GM19395 (cell line): Measurements from ENCODE around the gene TMC3.

ENCODE experiments used
- ATAC-seq: cut with Tn5 transposase; IDR thresholded peaks from one replicate; pipeline ENCODE4 v1.9.1; 2021; ENCODE audit warnings: mild to moderate bottlenecking, moderate library complexity; ENCODE audit not compliant: unreplicated experiment

The TMC3 gene

GRCh38 chr15:81282606-81282895 is 91.5 kb downstream of the TMC3 start:
- no peak for ATAC-seq

- no peak for ATAC-seq
Measured at GRCh38 chr15:81281766-81282605, 92.0 kb downstream of the TMC3 start.

- ATAC-seq: no peak
Measured at GRCh38 chr15:81281456-81281735, 92.6 kb downstream of the TMC3 start.
